DND-41 (cell line): ENCODE results near the gene ZNF490.

Experiments
- ATAC-seq: fragments of 200-7000 bp; cut with Tn5 transposase; 3 replicates; pipeline ENCODE4 v1.9.1; 2021; ENCODE audit warnings: low read depth; ENCODE audit not compliant: insufficient read depth
- DNase-seq: peaks from one replicate; pipeline ENCODE4 v3.0.0-alpha.2; 2020
- H2AFZ ChIP-seq: 2 replicates; pipeline ENCODE4 v1.6.0; 2012; ENCODE audit warnings: low read depth, low read length
- H3K27ac ChIP-seq: 2 replicates; pipeline ENCODE4 v1.5.1; 2012; ENCODE audit warnings: low read length, inconsistent platforms
- H3K27me3 ChIP-seq: fragments of 200-600 bp; sonication (generic); 2 replicates; pipeline ENCODE4 v1.6.0; 2012; ENCODE audit warnings: low read length, mild to moderate bottlenecking, inconsistent platforms; ENCODE audit not compliant: insufficient read depth, poor library complexity
- H3K36me3 ChIP-seq: 2 replicates; pipeline ENCODE4 v1.5.1; 2012; ENCODE audit warnings: low read length, inconsistent platforms; ENCODE audit not compliant: insufficient read depth
- H3K4me1 ChIP-seq: 2 replicates; pipeline ENCODE4 v1.5.1; 2012; ENCODE audit warnings: mild to moderate bottlenecking, low read length; ENCODE audit not compliant: insufficient read depth
- H3K4me2 ChIP-seq: 2 replicates; pipeline ENCODE4 v1.6.0; 2012; ENCODE audit warnings: mild to moderate bottlenecking, moderate library complexity, low read length, inconsistent platforms; ENCODE audit not compliant: insufficient read depth
- H3K4me3 ChIP-seq, 2 experiments: fragments of 200-600 bp in 1 of 2; shearing (Covaris generic) in 1 of 2; 2 replicates each; pipeline ENCODE4 v1.5.1; 2012 to 2016; ENCODE audit warnings: inconsistent platforms in 2 of 2, low read length in 2 of 2, mild to moderate bottlenecking in 2 of 2, low read depth in 1 of 2, moderate library complexity in 1 of 2
- H3K79me2 ChIP-seq: 2 replicates; pipeline ENCODE4 v1.6.0; 2012; ENCODE audit warnings: low read length, inconsistent platforms; ENCODE audit not compliant: insufficient read depth
- H3K9ac ChIP-seq: 2 replicates; pipeline ENCODE4 v1.6.0; 2012; ENCODE audit warnings: low read depth, mild to moderate bottlenecking, inconsistent platforms, low read length, moderate library complexity
- H3K9me3 ChIP-seq: 2 replicates; pipeline ENCODE4 v1.5.1; 2012; ENCODE audit warnings: low read length, moderate library complexity, mild to moderate bottlenecking, inconsistent platforms; ENCODE audit not compliant: insufficient read depth, severe bottlenecking
- H4K20me1 ChIP-seq: 2 replicates; pipeline ENCODE4 v1.6.0; 2012; ENCODE audit warnings: low read length; ENCODE audit not compliant: insufficient read depth
- CTCF ChIP-seq: IDR thresholded peaks from 2 replicates; pipeline ENCODE4 v1.5.1; 2012; ENCODE audit warnings: borderline replicate concordance, low read length, moderate library complexity, mild to moderate bottlenecking; ENCODE audit not compliant: poor library complexity, severe bottlenecking; ENCODE audit errors: extremely low read depth
- EZH2 ChIP-seq: IDR thresholded peaks from 3 replicates; pipeline ENCODE4 v1.6.1; 2012; ENCODE audit warnings: borderline replicate concordance, low read depth, mild to moderate bottlenecking, moderate library complexity, low read length, inconsistent platforms; ENCODE audit not compliant: severe bottlenecking

ZNF490 gene

GRCh38 chr19:12638611-12639182 lies 28.1 kb upstream of the ZNF490 start:
- H3K27ac ChIP-seq, result no peak overlapping the region
- peaks cover 12% of the 10 kb centered on the region for H3K4me1 ChIP-seq
- DNase-seq (no peak), ATAC-seq (no peak)
- H3K4me3 ChIP-seq, result no peak overlapping the region
- no peak overlapping the region for H3K4me2 ChIP-seq
- H3K79me2 ChIP-seq, result no peaks in the 10 kb centered on the region
- no peaks in the 10 kb centered on the region for H3K36me3 ChIP-seq
- H3K9ac ChIP-seq, result no peak overlapping the region
- H3K9me3 ChIP-seq, result no peaks in the 10 kb centered on the region
- no peak overlapping the region for H2AFZ ChIP-seq
- TF ChIP-seq CTCF (no peak), EZH2 (no peak)
- H3K27me3 ChIP-seq, result no peaks in the 10 kb centered on the region
- no peaks in the 10 kb centered on the region for H4K20me1 ChIP-seq

GRCh38 chr19:12636631-12637030 lies 26.0 kb upstream of the ZNF490 start:
- ATAC-seq, result no peak
- Histone ChIP-seq H3K36me3 (no peaks in the 10 kb centered on the region), H3K9me3 (no peaks in the 10 kb centered on the region), H4K20me1 (no peaks in the 10 kb centered on the region), H2AFZ (no peak overlapping the region), H3K4me3 (no peak overlapping the region), H3K27me3 (no peaks in the 10 kb centered on the region), H3K27ac (no peak overlapping the region), H3K4me2 (no peak overlapping the region), H3K9ac (no peak overlapping the region), H3K4me1 (peaks cover 12% of the 10 kb centered on the region), H3K79me2 (no peaks in the 10 kb centered on the region)
- no peak for DNase-seq
- no peak for TF ChIP-seq CTCF
- TF ChIP-seq EZH2, result no peak

GRCh38 chr19:12629215-12629614 lies 18.6 kb upstream of the ZNF490 start:
- Histone ChIP-seq H2AFZ (no peak overlapping the region), H4K20me1 (no peaks in the 10 kb centered on the region), H3K4me2 (no peak overlapping the region), H3K9me3 (no peaks in the 10 kb centered on the region), H3K79me2 (no peaks in the 10 kb centered on the region), H3K36me3 (peaks cover 50% of the 10 kb centered on the region), H3K27me3 (no peaks in the 10 kb centered on the region), H3K9ac (no peak overlapping the region), H3K4me3 (no peak overlapping the region), H3K4me1 (no peaks in the 10 kb centered on the region), H3K27ac (no peak overlapping the region)
- DNase-seq (no peak), ATAC-seq (no peak)
- TF ChIP-seq EZH2 (no peak), CTCF (no peak)
